Liver (tissue), 3 donors: ENCODE measurements around the gene UBE2C.

Experiments
- EGR1 ChIP-seq, 2 donors: IDR thresholded peaks; 2 replicates each; pipeline ENCODE4 v1.6.1; 2016 to 2018; ENCODE audit warnings: antibody characterized with exemption in 2 of 2, low read depth in 2 of 2
- GABPA ChIP-seq, 2 donors: IDR thresholded peaks in 1 of 2; conservative IDR thresholded peaks in 1 of 2; 2 replicates each; pipeline ENCODE4 v1.6.1; 2016; ENCODE audit warnings: antibody characterized with exemption in 2 of 2, mild to moderate bottlenecking in 1 of 2, moderate library complexity in 1 of 2
- JUND ChIP-seq, 2 donors: IDR thresholded peaks; 2 replicates each; pipeline ENCODE4 v1.6.1; 2016; ENCODE audit warnings: antibody characterized with exemption in 2 of 2
- RAD21 ChIP-seq, 2 donors: IDR thresholded peaks; 2 replicates each; pipeline ENCODE4 v1.6.1; 2016; ENCODE audit warnings: antibody characterized with exemption in 2 of 2, mild to moderate bottlenecking in 2 of 2
- RXRA ChIP-seq, 2 donors: IDR thresholded peaks; 2 replicates each; pipeline ENCODE4 v1.6.1; 2017 to 2018; ENCODE audit warnings: antibody characterized with exemption in 2 of 2, mild to moderate bottlenecking in 1 of 2
- TAF1 ChIP-seq: conservative IDR thresholded peaks from 2 replicates; pipeline ENCODE4 v1.6.1; 2016; ENCODE audit warnings: antibody characterized with exemption, mild to moderate bottlenecking
- TF ChIP-seq, protein P1 (sequence below): IDR thresholded peaks from 2 replicates; pipeline ENCODE4 v1.6.1; 2016; ENCODE audit warnings: antibody characterized with exemption
- TF ChIP-seq, protein P2 (sequence below): fragments of 150-350 bp; IDR thresholded peaks from 2 replicates; pipeline ENCODE4 v1.5.1; 2017; ENCODE audit warnings: improper control_type of control experiment, low read depth, low read length; ENCODE audit not compliant: missing input control
- TF ChIP-seq, protein P3 (sequence below): IDR thresholded peaks from 2 replicates; pipeline ENCODE4 v1.6.1; 2016; ENCODE audit warnings: antibody characterized with exemption, mild to moderate bottlenecking
- donor health status: healthy.
- donor health status: healthy.

DNA sequence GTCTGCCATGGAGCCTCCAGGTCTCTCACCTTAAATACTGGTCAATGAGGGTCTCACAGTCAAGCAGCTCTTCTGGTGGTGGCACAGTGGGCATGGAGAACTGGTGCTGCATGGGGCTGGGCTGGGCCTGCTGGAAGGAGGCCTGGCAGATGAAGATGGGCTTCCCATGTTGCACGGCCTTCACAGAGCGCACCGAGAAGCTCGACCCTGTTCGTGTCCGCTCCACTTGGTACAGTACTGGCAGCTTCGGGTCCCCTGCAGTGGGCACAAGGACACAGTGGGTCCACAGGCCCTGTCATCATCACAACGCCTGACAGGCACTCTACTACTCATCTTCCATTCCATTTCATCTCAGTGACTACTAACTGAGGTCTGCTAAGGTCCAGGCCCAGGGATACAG is 36.0 kb downstream of the UBE2C start:
- TF ChIP-seq, protein P1, sequence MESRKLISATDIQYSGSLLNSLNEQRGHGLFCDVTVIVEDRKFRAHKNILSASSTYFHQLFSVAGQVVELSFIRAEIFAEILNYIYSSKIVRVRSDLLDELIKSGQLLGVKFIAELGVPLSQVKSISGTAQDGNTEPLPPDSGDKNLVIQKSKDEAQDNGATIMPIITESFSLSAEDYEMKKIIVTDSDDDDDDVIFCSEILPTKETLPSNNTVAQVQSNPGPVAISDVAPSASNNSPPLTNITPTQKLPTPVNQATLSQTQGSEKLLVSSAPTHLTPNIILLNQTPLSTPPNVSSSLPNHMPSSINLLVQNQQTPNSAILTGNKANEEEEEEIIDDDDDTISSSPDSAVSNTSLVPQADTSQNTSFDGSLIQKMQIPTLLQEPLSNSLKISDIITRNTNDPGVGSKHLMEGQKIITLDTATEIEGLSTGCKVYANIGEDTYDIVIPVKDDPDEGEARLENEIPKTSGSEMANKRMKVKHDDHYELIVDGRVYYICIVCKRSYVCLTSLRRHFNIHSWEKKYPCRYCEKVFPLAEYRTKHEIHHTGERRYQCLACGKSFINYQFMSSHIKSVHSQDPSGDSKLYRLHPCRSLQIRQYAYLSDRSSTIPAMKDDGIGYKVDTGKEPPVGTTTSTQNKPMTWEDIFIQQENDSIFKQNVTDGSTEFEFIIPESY = no peak
- TF ChIP-seq, protein P2, sequence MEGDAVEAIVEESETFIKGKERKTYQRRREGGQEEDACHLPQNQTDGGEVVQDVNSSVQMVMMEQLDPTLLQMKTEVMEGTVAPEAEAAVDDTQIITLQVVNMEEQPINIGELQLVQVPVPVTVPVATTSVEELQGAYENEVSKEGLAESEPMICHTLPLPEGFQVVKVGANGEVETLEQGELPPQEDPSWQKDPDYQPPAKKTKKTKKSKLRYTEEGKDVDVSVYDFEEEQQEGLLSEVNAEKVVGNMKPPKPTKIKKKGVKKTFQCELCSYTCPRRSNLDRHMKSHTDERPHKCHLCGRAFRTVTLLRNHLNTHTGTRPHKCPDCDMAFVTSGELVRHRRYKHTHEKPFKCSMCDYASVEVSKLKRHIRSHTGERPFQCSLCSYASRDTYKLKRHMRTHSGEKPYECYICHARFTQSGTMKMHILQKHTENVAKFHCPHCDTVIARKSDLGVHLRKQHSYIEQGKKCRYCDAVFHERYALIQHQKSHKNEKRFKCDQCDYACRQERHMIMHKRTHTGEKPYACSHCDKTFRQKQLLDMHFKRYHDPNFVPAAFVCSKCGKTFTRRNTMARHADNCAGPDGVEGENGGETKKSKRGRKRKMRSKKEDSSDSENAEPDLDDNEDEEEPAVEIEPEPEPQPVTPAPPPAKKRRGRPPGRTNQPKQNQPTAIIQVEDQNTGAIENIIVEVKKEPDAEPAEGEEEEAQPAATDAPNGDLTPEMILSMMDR = no peak
- TF ChIP-seq TAF1 = no peak
- TF ChIP-seq, protein P3, sequence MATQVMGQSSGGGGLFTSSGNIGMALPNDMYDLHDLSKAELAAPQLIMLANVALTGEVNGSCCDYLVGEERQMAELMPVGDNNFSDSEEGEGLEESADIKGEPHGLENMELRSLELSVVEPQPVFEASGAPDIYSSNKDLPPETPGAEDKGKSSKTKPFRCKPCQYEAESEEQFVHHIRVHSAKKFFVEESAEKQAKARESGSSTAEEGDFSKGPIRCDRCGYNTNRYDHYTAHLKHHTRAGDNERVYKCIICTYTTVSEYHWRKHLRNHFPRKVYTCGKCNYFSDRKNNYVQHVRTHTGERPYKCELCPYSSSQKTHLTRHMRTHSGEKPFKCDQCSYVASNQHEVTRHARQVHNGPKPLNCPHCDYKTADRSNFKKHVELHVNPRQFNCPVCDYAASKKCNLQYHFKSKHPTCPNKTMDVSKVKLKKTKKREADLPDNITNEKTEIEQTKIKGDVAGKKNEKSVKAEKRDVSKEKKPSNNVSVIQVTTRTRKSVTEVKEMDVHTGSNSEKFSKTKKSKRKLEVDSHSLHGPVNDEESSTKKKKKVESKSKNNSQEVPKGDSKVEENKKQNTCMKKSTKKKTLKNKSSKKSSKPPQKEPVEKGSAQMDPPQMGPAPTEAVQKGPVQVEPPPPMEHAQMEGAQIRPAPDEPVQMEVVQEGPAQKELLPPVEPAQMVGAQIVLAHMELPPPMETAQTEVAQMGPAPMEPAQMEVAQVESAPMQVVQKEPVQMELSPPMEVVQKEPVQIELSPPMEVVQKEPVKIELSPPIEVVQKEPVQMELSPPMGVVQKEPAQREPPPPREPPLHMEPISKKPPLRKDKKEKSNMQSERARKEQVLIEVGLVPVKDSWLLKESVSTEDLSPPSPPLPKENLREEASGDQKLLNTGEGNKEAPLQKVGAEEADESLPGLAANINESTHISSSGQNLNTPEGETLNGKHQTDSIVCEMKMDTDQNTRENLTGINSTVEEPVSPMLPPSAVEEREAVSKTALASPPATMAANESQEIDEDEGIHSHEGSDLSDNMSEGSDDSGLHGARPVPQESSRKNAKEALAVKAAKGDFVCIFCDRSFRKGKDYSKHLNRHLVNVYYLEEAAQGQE = no peak
- no peak for TF ChIP-seq GABPA (IDR thresholded peaks at IDR 0.05 in 1 of 2, conservative IDR thresholded peaks at IDR 0.05 in 1 of 2)
- TF ChIP-seq EGR1 (IDR thresholded peaks at IDR 0.05; ENCODE audit: low read depth in 2 of 2) = no peak
- TF ChIP-seq RAD21 (IDR thresholded peaks at IDR 0.05) = no peak
- TF ChIP-seq JUND (IDR thresholded peaks at IDR 0.05) = no peak
- no peak for TF ChIP-seq RXRA (IDR thresholded peaks at IDR 0.05)
